Kidney capillary endothelial cell (primary cell): ENCODE results near the gene ZBED2.

Source experiments
- DNase-seq: peaks from one replicate; pipeline ENCODE4 v3.0.0-alpha.2; 2018; ENCODE audit warnings: low spot score

The ZBED2 gene

GRCh38 chr3:111603679-111604078, 8.5 kb upstream of the ZBED2 start:
- DNase-seq: no peak

- DNase-seq: no peak
These were observed 6.7 kb upstream of the ZBED2 start for GRCh38 chr3:111601810-111602209.

GRCh38 chr3:111598552-111598951, 3.4 kb upstream of the ZBED2 start:
- DNase-seq: no peak

GRCh38 chr3:111598139-111598538, 3.0 kb upstream of the ZBED2 start:
- no peak for DNase-seq

- no peak for DNase-seq
These were observed 1.2 kb upstream of the ZBED2 start for GRCh38 chr3:111596328-111596727.

- no peak for DNase-seq
These were observed 365 bp downstream of the ZBED2 start for GRCh38 chr3:111594781-111595180.

GRCh38 chr3:111594205-111594604, 941 bp downstream of the ZBED2 start:
- DNase-seq: no peak

GRCh38 chr3:111593666-111594065, 1.5 kb downstream of the ZBED2 start:
- no peak for DNase-seq

- DNase-seq: no peak
These were observed 2.2 kb downstream of the ZBED2 start for GRCh38 chr3:111592936-111593335.

- no peak for DNase-seq
These were observed 3.0 kb downstream of the ZBED2 start for GRCh38 chr3:111592143-111592542.

- no peak for DNase-seq
These were observed 3.6 kb downstream of the ZBED2 start for GRCh38 chr3:111591555-111591954.

GRCh38 chr3:111590143-111590491, 5.0 kb downstream of the ZBED2 start:
- no peak for DNase-seq

- no peak for DNase-seq
These were observed 5.6 kb downstream of the ZBED2 start for GRCh38 chr3:111589303-111590142.

- DNase-seq: no peak
These were observed 6.6 kb downstream of the ZBED2 start for GRCh38 chr3:111588527-111588926.

GRCh38 chr3:111585217-111585616, 9.9 kb downstream of the ZBED2 start:
- no peak for DNase-seq

- DNase-seq: no peak
These were observed 10.4 kb downstream of the ZBED2 start for GRCh38 chr3:111584744-111585143.

GRCh38 chr3:111582120-111582474, 13.0 kb downstream of the ZBED2 start:
- no peak for DNase-seq

GRCh38 chr3:111581403-111582119, 13.6 kb downstream of the ZBED2 start:
- no peak for DNase-seq

- no peak for DNase-seq
These were observed 15.7 kb downstream of the ZBED2 start for GRCh38 chr3:111579495-111579894.

- DNase-seq: no peak
These were observed 16.3 kb downstream of the ZBED2 start for GRCh38 chr3:111578867-111579266.

- peak; percentile 46 for DNase-seq
These were observed 17.1 kb downstream of the ZBED2 start for GRCh38 chr3:111577798-111578685.

GRCh38 chr3:111577113-111577512, 18.0 kb downstream of the ZBED2 start:
- no peak for DNase-seq
